ENCODE data around the gene PTPN23.

GRCh38 chr3:47381317-47382157 lies 716 bp downstream of the PTPN23 start:
- no peak for TF ChIP-seq CTCF (IDR thresholded peaks at IDR 0.05)
- TF ChIP-seq POLR2A (IDR thresholded peaks at IDR 0.05) = no peak

Data from breast epithelium (tissue), 3 donors.